NCI-H82 treated with DMSO at 0.1 percent for 48 hours (cell line): ENCODE data around the gene NSRP1.
A peak's percentile ranks its signal among the peaks of the same experiment; 100 is the strongest.
"Not testable (repeated sequence)": the region's sequence is repeated elsewhere in the genome, so short reads cannot be mapped to it uniquely, and the experiment has no call there.

Experiments used
- DNase-seq: peaks from one replicate; lab custom pipeline; 2025; ENCODE audit not compliant: unreplicated experiment; lab: John Stamatoyannopoulos, UW

Gene NSRP1, protein sequence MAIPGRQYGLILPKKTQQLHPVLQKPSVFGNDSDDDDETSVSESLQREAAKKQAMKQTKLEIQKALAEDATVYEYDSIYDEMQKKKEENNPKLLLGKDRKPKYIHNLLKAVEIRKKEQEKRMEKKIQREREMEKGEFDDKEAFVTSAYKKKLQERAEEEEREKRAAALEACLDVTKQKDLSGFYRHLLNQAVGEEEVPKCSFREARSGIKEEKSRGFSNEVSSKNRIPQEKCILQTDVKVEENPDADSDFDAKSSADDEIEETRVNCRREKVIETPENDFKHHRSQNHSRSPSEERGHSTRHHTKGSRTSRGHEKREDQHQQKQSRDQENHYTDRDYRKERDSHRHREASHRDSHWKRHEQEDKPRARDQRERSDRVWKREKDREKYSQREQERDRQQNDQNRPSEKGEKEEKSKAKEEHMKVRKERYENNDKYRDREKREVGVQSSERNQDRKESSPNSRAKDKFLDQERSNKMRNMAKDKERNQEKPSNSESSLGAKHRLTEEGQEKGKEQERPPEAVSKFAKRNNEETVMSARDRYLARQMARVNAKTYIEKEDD

GRCh38 chr17:30116661-30117551 is at the start of gene NSRP1:
NSRP1 (plus strand) TSS chr17:30116816; CDS start chr17:30116844, 28 bp downstream.
- peak; percentile 77 for DNase-seq

DNA sequence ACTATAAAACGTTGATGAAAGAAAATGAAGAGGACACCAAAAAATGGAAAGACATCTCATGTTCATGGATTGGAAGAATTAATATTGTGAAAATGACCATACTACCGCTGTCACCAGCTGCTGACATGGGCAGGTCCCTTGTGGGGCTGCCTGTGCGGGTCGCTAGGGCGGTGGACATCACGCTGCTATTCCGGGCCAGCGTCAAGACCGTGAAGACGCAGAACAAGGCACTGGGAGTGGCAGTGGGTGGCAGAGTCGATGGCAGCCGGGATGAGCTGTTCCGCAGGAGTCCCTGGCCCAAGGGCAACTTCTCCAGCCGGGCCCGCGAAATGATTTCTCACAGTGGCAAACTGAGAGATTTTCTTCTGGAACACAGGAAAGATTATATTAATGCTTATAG is 48.2 kb upstream of the NSRP1 start:
- DNase-seq = no peak

GRCh38 chr17:30074254-30074653 is 42.4 kb upstream of the NSRP1 start:
- no peak for DNase-seq

GRCh38 chr17:30074730-30075129 is 41.9 kb upstream of the NSRP1 start:
- DNase-seq = no peak

- no peak for DNase-seq
Measured at GRCh38 chr17:30082773-30083172, 33.8 kb upstream of the NSRP1 start.

DNA sequence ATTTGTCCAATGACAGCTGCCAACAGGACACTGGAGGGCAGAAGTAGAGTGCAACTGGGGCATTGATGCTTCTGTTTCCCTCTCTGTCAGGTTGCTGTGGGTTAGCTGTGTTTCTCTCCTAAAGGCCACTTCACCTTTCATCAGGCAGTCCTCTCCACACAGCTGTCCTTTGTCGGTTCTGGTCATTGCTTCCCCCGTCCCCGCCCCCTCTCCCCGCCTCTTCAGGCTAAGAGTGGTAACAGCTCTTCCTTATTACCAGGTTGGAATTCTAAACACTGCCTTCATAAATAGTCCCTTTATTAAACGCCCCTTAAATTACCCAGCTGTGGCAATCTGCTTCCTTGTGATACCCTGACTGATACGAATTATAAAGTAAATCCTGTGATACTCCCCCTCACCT is 31.8 kb upstream of the NSRP1 start:
- no peak for DNase-seq

DNA sequence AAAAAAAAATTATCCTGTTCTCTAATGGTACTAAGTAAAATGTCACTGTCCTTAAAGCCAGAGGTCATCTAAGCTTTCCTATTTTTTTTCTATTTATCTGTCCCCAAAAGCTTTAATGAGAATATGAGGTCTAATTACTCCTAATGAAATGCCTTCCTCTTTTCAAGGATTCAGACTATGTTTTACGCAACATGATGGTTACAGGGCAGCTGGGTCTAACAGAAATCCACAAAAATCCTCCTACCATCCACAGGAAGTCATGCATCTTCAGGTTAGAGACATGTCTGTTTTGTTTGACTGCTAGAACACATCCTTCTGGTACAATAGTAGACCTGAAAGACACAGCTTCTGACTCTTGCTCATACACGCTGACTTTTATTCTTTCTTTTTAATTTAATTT is 29.7 kb upstream of the NSRP1 start:
- no peak for DNase-seq

- not testable (repeated sequence) for DNase-seq
Measured at GRCh38 chr17:30087431-30087830, 29.2 kb upstream of the NSRP1 start.

DNA sequence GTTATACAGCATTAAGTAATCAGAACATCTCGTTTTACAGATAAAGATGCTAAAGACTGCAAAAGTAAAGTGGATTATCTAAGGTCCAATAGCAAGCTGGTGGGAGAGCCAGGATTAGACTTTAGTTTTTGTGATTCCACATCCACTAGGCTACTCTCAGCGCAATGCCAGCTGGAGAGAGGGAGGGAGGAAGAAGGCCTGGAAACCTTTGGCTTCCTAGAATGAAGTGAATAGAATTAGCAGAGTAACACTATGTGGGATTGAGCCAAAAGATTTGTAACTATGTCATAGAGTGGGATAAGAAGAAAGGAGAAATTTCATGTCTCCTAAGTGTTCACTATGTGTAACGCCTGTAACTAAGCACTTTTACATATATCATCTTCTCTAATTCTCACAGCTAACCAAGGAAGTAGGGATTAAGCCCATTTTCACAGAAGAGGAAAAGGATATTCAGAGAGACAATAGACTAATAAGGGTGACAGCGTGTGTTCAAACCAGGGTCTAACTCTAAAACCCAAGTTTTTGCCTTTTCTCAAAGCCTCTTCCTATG is 25.4 kb upstream of the NSRP1 start:
- peak; percentile 81 for DNase-seq

DNA sequence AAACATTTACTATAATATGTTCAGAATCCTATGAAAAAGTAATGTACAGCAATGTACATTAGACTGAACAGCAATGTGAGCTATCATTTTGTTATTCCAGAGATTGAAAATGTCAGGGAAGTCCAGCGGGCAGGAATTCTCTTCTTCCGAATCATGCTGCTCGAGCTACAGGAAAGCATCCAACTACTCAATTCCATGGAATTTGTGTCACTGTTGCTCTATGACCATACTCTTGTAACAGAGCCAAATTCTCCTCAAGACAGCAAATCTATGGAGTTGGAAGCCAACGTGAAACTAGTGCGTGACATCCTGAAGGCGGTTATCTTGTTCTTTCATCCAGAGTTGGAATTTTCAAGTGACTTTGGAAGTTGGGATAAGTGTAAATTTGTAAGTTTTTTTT is 24.8 kb upstream of the NSRP1 start:
- DNase-seq = no peak

GRCh38 chr17:30092886-30093285 is 23.7 kb upstream of the NSRP1 start:
- DNase-seq = no peak

DNA sequence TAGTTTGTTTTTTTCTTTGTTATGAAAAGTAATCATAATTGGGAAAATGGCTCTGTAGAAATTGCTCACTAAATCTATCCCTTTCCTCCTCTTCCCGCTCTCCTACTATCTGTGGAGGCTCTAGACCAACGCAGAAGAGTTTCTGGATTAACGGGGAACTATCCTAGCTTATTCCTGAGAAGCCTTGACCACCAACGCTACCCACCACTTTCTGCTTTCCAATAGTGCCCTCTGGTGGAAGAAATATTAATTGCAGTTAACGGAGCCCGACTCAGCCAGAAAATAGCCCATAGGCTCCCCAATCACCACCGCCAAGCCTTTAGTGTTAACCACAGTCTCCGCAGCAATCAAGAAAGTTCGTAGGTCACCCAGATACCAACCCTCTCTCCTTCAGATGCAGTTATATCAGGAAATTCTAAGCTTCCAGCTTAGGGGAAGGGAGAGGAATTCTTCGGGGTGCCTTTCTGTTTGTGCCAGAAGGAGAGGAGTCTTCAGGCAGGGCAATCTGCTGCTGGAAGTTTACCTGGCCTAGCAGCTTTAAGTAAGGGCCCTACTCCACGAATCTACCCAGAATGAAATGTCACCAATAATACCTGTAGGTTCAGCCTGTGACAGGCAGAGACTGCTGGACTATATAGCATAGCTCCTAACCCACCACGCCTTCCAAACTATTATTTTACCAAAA is 23.0 kb upstream of the NSRP1 start:
- DNase-seq = peak; percentile 62

GRCh38 chr17:30095507-30096244 is 20.9 kb upstream of the NSRP1 start:
- DNase-seq = peak; percentile 6

GRCh38 chr17:30101686-30102390 is 14.8 kb upstream of the NSRP1 start:
- DNase-seq = no peak

DNA sequence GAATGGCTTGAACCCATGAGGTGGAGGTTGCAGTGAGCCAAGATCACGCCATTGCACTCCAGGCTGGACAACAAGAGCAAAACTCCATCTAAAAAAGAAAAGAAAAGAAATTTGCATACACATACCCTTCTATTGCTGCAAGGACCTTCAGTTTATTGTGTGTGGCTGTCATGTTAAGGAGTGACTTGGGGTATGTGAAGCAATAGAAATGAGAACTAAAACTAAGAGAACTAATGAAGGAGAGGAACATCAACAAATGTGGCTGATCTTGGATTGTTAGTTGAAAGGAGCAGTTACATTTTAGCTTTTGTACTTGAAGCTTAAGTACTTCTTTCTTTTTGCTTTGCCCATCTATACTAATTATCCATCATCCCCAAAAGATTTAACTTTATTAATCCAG is 12.7 kb upstream of the NSRP1 start:
- no peak for DNase-seq

GRCh38 chr17:30104575-30105339 is 11.9 kb upstream of the NSRP1 start:
- DNase-seq = peak; percentile 97

DNA sequence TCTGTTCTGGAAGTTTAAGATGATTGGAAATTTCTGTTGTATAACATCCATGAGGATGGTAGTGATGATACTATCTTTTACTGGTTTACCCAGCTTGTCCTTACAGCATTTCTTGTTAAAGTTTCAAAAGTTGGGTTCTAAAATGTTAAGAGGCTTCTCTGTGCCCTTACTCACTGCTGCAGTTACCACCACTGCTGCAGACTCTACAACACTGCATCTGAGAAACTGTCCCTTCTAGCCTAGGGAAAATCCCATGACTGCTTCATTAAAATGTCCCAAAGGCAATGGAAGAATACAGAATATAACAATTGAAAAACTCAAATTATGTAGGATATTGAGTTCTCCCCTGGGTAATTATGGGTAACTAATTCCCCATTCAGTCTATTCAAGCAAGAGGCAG is 3.8 kb upstream of the NSRP1 start:
- no peak for DNase-seq

GRCh38 chr17:30113213-30113612 is 3.4 kb upstream of the NSRP1 start:
- no peak for DNase-seq

- no peak for DNase-seq
Measured at GRCh38 chr17:30116345-30116660, 313 bp upstream of the NSRP1 start.
